OCI-LY3 (cell line): ENCODE measurements around the gene MIR17HG.

Experiments
- CTCF ChIP-seq: fragments of 200-600, 300-600 bp; sonication (generic); IDR thresholded peaks from 2 replicates; pipeline ENCODE4 v1.5.1; 2014; ENCODE audit warnings: antibody characterized with exemption, low read length, low read depth
- EZH2phosphoT487 ChIP-seq: fragments of 200-600 bp; shearing (Covaris generic); IDR thresholded peaks from 2 replicates; pipeline ENCODE4 v1.6.1; 2018; ENCODE audit warnings: antibody characterized with exemption, mixed run types, low read depth

- no peak for TF ChIP-seq CTCF
- TF ChIP-seq EZH2phosphoT487, result no peak
Observed at GRCh38 chr13:91314888-91315287, 32.6 kb upstream of the MIR17HG start.
